Esophagus squamous epithelium (tissue), 4 donors: Measurements from ENCODE around the gene NUDT15.

Experiments
- CTCF ChIP-seq, 6 experiments: fragments of 450-650 bp in 4 of 6; fragments of 200-600 bp in 2 of 6; sonication (generic) in 2 of 6; IDR thresholded peaks; one replicate each; pipeline ENCODE4 v1.5.1; 2016 to 2019; ENCODE audit warnings: antibody characterized with exemption in 6 of 6, mild to moderate bottlenecking in 4 of 6, moderate library complexity in 4 of 6
- POLR2A ChIP-seq, 4 donors: fragments of 450-650 bp; IDR thresholded peaks; one replicate each; pipeline ENCODE4 v1.6.1; 2017; ENCODE audit warnings: antibody characterized with exemption in 4 of 4, mild to moderate bottlenecking in 4 of 4, moderate library complexity in 3 of 4

- no peak for TF ChIP-seq POLR2A (IDR thresholded peaks at IDR 0.05)
- no peak for TF ChIP-seq CTCF (IDR thresholded peaks at IDR 0.05)
Observed at GRCh38 chr13:48029859-48030258, 7.7 kb upstream of the NUDT15 start.
